A549 (cell line): ENCODE results near the gene SRF. TPM values are rescaled to one million over a fixed set of nuclear protein-coding genes. Genes with fewer than 3 reads are reported as not detected.

Source experiments
- ATAC-seq, 2 experiments: fragments of 200-7000 bp in 1 of 2; fragments of >200 bp in 1 of 2; cut with Nextera tagmentation in 1 of 2; cut with Tn5 transposase in 1 of 2; 3 replicates each; pipeline versions ENCODE4 v1.8.0 to v1.9.1; 2018 to 2020; ENCODE audit warnings: mild to moderate bottlenecking in 1 of 2, moderate library complexity in 1 of 2
- CTCF ChIA-PET: fragments of 300-600 bp; sonication (Branson Sonifier 250); formaldehyde crosslinking; extraction: SDS; loops from one replicate; lab custom pipeline; 2021; ENCODE audit warnings: antibody characterized with exemption, inconsistent platforms; lab: Yijun Ruan, JAX
- POLR2A ChIA-PET: fragments of 350-600 bp; formaldehyde crosslinking; extraction: SDS; loops from one replicate; lab custom pipeline; 2021; ENCODE audit warnings: antibody characterized with exemption, inconsistent platforms; lab: Yijun Ruan, JAX
- DNase-seq, 2 experiments: peaks; one replicate each; pipeline versions ENCODE4 v3.0.0 to v3.0.0-alpha.2; 2011 to 2016; ENCODE audit warnings: low read depth in 1 of 2, low spot score in 1 of 2
- FAIRE-seq: peaks from 2 replicates; lab custom pipeline; 2011; peaks lifted over from hg19 to GRCh38; lab: Jason Lieb, UNC
- H3K27ac ChIP-seq, 2 experiments: fragments of >200 bp; sonication (Bioruptor Twin); formaldehyde crosslinking; 3 replicates each; pipeline ENCODE4 v1.5.1; 2016 to 2017
- H3K4me1 ChIP-seq: fragments of >200 bp; sonication (Bioruptor Twin); formaldehyde crosslinking; 3 replicates; pipeline ENCODE4 v1.6.1; 2016
- H3K4me2 ChIP-seq: fragments of >200 bp; sonication (Bioruptor Twin); formaldehyde crosslinking; 3 replicates; pipeline ENCODE4 v1.6.1; 2016
- H3K4me3 ChIP-seq: fragments of >200 bp; sonication (Bioruptor Twin); formaldehyde crosslinking; 3 replicates; pipeline ENCODE4 v1.5.1; 2016
- H3K9me3 ChIP-seq: fragments of >200 bp; sonication (Bioruptor Twin); formaldehyde crosslinking; 3 replicates; pipeline ENCODE4 v1.6.1; 2016
- BHLHE40 ChIP-seq: IDR thresholded peaks from 2 replicates; pipeline ENCODE4 v1.6.1; 2012; ENCODE audit warnings: low read depth, low read length, inconsistent platforms
- CHD2 ChIP-seq: fragments of 150-350 bp; IDR thresholded peaks from 2 replicates; pipeline ENCODE4 v1.6.1; 2014; ENCODE audit warnings: low read length; ENCODE audit not compliant: partially characterized antibody
- E2F6 ChIP-seq: IDR thresholded peaks from 2 replicates; pipeline ENCODE4 v1.6.1; 2012; ENCODE audit warnings: low read depth, borderline replicate concordance
- EHF ChIP-seq: fragments of 250-450 bp; sonication (Bioruptor Pico); IDR thresholded peaks from 2 replicates; pipeline ENCODE4 v1.5.0; 2020; ENCODE audit warnings: mild to moderate bottlenecking
- ELK1 ChIP-seq: fragments of 150-350 bp; IDR thresholded peaks from 2 replicates; pipeline ENCODE4 v1.6.1; 2014; ENCODE audit warnings: low read depth, mild to moderate bottlenecking, low read length
- FOSB ChIP-seq: fragments of 250-450 bp; sonication (Bioruptor Pico); IDR thresholded peaks from 2 replicates; pipeline ENCODE4 v1.5.0; 2020; ENCODE audit warnings: mild to moderate bottlenecking, moderate library complexity
- HDAC2 ChIP-seq: fragments of 200-600 bp; sonication (generic); IDR thresholded peaks from 2 replicates; pipeline ENCODE4 v1.6.1; 2016
- HOXB13 ChIP-seq: fragments of 250-450 bp; sonication (Bioruptor Pico); IDR thresholded peaks from 2 replicates; pipeline ENCODE4 v1.5.0; 2020; ENCODE audit warnings: low read depth, mild to moderate bottlenecking, moderate library complexity
- NFE2L2 ChIP-seq: fragments of 150-350 bp; conservative IDR thresholded peaks from 2 replicates; pipeline ENCODE4 v1.6.1; 2014; ENCODE audit warnings: low read length
- NPAS2 ChIP-seq: fragments of 250-450 bp; sonication (Bioruptor Pico); IDR thresholded peaks from 2 replicates; pipeline ENCODE4 v1.8.0; 2022; ENCODE audit warnings: mild to moderate bottlenecking, moderate library complexity, borderline replicate concordance
- PHF8 ChIP-seq: fragments of 200-600 bp; sonication (generic); IDR thresholded peaks from 2 replicates; pipeline ENCODE4 v1.6.1; 2016; ENCODE audit warnings: low read depth, mild to moderate bottlenecking, antibody characterized with exemption, moderate library complexity, borderline replicate concordance
- RNF2 ChIP-seq: fragments of 200-600 bp; sonication (generic); IDR thresholded peaks from 2 replicates; pipeline ENCODE4 v1.6.1; 2016; ENCODE audit warnings: low read depth, mild to moderate bottlenecking, antibody characterized with exemption, moderate library complexity, borderline replicate concordance
- ZC3H11A ChIP-seq: fragments of 450-650 bp; IDR thresholded peaks from 2 replicates; pipeline ENCODE4 v1.6.1; 2014; ENCODE audit warnings: antibody characterized with exemption, mild to moderate bottlenecking
- ZNF302 ChIP-seq: fragments of 250-450 bp; sonication (Bioruptor Pico); IDR thresholded peaks from 2 replicates; pipeline ENCODE4 v1.9.0; 2021; ENCODE audit warnings: inconsistent platforms, mild to moderate bottlenecking, moderate library complexity
- WGBS: methylation state at CpG from one replicate; pipeline ENCODE4 v1.1.6; 2017; ENCODE audit errors: missing lambda C conversion rate; 5-methylcytosine and 5-hydroxymethylcytosine counted together
- polyA plus RNA-seq, 4 experiments: library from polyadenylated mRNA; depleted of rRNA in 3 of 4; stranded (reverse); fragments of >200 nt; fragmentation: RNase III in 1 of 4; extraction: RNeasy Plus Mini Kit Qiagen cat#74134 plus additional on column Dnase treatment in 1 of 4; gene quantifications; 2 replicates in 3 of 4; 3 replicates in 1 of 4; pipeline ENCODE4 v1.2.3, GENCODE V29; 2011 to 2017
- TF ChIP-seq, protein P1 (sequence below): IDR thresholded peaks from 2 replicates; pipeline ENCODE4 v1.6.1; 2012
- TF ChIP-seq, protein P2 (sequence below): fragments of 250-450 bp; sonication (Bioruptor Pico); IDR thresholded peaks from 2 replicates; pipeline ENCODE4 v1.5.0; 2021; ENCODE audit warnings: mild to moderate bottlenecking, moderate library complexity, borderline replicate concordance
- TF ChIP-seq, protein P3 (sequence below): fragments of >200 bp; sonication (Bioruptor Twin); formaldehyde crosslinking; IDR thresholded peaks from 3 replicates; pipeline ENCODE4 v1.5.1; 2016
- TF ChIP-seq, protein P4 (sequence below): fragments of >200 bp; sonication (Bioruptor Twin); formaldehyde crosslinking; IDR thresholded peaks from 3 replicates; pipeline ENCODE4 v1.6.1; 2016
- TF ChIP-seq, protein P5 (sequence below): fragments of >200 bp; sonication (Bioruptor Twin); formaldehyde crosslinking; IDR thresholded peaks from 2 replicates; pipeline ENCODE4 v1.6.1; 2016

The SRF gene
- polyA plus RNA-seq, 2 of the 4 experiments (the other 2 are of a cell fraction), result 14.0 to 16.7 TPM

DNA sequence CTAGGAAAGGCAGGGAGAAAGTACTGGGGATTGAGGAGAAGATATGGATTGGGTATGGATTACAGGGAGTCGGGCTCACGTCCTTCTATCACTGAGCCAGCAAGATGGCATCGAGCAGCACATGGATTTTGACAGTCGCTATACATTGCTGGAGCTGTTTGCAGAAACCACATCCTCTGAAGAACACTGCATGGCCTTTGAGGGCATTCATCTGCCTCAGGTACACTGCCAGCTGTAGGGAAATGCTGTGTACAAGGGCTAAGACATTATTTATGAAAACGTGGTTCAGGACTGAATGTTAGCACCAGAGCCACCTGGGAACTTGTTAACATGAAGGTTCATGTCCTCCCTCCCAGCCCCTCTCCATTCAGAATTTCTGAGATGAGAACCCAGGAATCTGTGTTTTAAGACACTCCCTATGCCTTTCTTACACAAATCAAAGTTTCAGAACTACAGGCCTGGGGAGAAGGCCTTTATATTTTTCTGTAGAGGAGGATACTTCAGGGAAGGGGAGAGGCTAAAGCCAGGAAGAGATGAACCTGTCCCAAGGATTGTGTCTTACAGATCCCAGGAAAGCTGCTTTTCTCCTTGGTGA lies 14.4 kb downstream of the SRF start:
- CTCF ChIA-PET, result interaction anchor here (1.0 to 1.2 kb wide), 2 partner anchors 11 to 43 kb away, joined by 3 read pairs; partner anchors contain the start of gene DNPH1
- peaks cover 13% of the 10 kb centered on the region; the same call in 2 of the 3 replicates for H3K4me1 ChIP-seq
- ATAC-seq, result no peak
- no peak for DNase-seq
- H3K4me2 ChIP-seq, result no peak overlapping the region
- TF ChIP-seq HOXB13 (CRISPR knock-in tag) (no peak), ELK1 (no peak), BHLHE40 (no peak), NPAS2 (CRISPR knock-in tag) (no peak), E2F6 (no peak), RNF2 (no peak), NFE2L2 (no peak), ZC3H11A (no peak), HDAC2 (no peak), FOSB (CRISPR knock-in tag) (no peak), EHF (CRISPR knock-in tag) (no peak), PHF8 (no peak)
- TF ChIP-seq, protein P1, sequence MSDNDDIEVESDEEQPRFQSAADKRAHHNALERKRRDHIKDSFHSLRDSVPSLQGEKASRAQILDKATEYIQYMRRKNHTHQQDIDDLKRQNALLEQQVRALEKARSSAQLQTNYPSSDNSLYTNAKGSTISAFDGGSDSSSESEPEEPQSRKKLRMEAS, result no peak
- TF ChIP-seq, protein P2, sequence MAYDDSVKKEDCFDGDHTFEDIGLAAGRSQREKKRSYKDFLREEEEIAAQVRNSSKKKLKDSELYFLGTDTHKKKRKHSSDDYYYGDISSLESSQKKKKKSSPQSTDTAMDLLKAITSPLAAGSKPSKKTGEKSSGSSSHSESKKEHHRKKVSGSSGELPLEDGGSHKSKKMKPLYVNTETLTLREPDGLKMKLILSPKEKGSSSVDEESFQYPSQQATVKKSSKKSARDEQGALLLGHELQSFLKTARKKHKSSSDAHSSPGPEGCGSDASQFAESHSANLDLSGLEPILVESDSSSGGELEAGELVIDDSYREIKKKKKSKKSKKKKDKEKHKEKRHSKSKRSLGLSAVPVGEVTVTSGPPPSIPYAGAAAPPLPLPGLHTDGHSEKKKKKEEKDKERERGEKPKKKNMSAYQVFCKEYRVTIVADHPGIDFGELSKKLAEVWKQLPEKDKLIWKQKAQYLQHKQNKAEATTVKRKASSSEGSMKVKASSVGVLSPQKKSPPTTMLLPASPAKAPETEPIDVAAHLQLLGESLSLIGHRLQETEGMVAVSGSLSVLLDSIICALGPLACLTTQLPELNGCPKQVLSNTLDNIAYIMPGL (CRISPR knock-in tag), result no peak
- TF ChIP-seq, protein P3, sequence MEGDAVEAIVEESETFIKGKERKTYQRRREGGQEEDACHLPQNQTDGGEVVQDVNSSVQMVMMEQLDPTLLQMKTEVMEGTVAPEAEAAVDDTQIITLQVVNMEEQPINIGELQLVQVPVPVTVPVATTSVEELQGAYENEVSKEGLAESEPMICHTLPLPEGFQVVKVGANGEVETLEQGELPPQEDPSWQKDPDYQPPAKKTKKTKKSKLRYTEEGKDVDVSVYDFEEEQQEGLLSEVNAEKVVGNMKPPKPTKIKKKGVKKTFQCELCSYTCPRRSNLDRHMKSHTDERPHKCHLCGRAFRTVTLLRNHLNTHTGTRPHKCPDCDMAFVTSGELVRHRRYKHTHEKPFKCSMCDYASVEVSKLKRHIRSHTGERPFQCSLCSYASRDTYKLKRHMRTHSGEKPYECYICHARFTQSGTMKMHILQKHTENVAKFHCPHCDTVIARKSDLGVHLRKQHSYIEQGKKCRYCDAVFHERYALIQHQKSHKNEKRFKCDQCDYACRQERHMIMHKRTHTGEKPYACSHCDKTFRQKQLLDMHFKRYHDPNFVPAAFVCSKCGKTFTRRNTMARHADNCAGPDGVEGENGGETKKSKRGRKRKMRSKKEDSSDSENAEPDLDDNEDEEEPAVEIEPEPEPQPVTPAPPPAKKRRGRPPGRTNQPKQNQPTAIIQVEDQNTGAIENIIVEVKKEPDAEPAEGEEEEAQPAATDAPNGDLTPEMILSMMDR, result no peak
- TF ChIP-seq, protein P4, sequence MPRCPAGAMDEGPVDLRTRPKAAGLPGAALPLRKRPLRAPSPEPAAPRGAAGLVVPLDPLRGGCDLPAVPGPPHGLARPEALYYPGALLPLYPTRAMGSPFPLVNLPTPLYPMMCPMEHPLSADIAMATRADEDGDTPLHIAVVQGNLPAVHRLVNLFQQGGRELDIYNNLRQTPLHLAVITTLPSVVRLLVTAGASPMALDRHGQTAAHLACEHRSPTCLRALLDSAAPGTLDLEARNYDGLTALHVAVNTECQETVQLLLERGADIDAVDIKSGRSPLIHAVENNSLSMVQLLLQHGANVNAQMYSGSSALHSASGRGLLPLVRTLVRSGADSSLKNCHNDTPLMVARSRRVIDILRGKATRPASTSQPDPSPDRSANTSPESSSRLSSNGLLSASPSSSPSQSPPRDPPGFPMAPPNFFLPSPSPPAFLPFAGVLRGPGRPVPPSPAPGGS, result no peak
- TF ChIP-seq, protein P5, sequence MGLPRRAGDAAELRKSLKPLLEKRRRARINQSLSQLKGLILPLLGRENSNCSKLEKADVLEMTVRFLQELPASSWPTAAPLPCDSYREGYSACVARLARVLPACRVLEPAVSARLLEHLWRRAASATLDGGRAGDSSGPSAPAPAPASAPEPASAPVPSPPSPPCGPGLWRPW, result no peak
- no peak overlapping the region for H3K27ac ChIP-seq
- POLR2A ChIA-PET, result no interaction called here
- H3K4me3 ChIP-seq, result no peak overlapping the region
- H3K9me3 ChIP-seq, result no peaks in the 10 kb centered on the region
- no peak for FAIRE-seq
- WGBS, result 71% methylated on average over 5 of the region's 5 CpGs

DNA sequence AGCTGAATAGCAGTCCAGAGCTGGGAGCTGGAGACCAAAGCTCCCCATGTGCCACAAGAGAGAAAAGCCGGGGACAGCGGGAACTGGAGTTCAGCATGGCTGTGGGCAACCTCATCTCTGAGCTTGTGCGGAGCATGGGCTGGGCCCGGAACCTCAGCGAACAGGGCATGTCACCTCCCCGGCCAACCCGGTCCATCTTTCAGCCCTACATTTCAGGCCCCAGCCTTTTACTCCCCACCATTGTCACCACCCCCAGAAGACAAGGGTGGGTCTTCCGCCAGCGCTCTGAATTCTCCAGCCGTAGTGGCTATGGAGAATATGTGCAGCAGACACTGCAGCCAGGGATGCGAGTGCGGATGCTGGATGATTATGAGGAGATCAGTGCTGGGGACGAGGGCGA lies 14.9 kb downstream of the SRF start:
- FAIRE-seq, result no peak
- TF ChIP-seq ZNF302, result no peak
- no peak for TF ChIP-seq FOSB (CRISPR knock-in tag)
- TF ChIP-seq CHD2, result no peak
- TF ChIP-seq, all 56 proteins: peak for 0
- Histone ChIP-seq H3K4me3 (no peak overlapping the region), H3K27ac (no peak overlapping the region), H3K9me3 (no peaks in the 10 kb centered on the region), H3K4me1 (peaks cover 12% of the 10 kb centered on the region; the same call in 2 of the 3 replicates), H3K4me2 (no peak overlapping the region)
- ChIA-PET CTCF (interaction anchor here (0.6 to 1.2 kb wide), 3 partner anchors 11 to 315 kb away, joined by 3 read pairs; partner anchors contain the start of gene DNPH1), POLR2A (no interaction called here)
- ATAC-seq (no peak), DNase-seq (no peak)
- 96% methylated on average over 12 of the region's 14 CpGs for WGBS
